ENCODE results near the gene WDR6. TPM values are rescaled to one million over a fixed set of nuclear protein-coding genes. Genes with fewer than 3 reads are reported as not detected.

WDR6 gene
- total RNA-seq, 1 experiment from 2014 or later = 88.5 TPM

GRCh38 chr3:48979451-48979850, 27.7 kb upstream of the WDR6 start:
- no peak overlapping the region for H3K27ac ChIP-seq (ENCODE audit: low read depth, low read length, poor library complexity, severe bottlenecking)
- H3K36me3 ChIP-seq (ENCODE audit: insufficient read depth, low read length, poor library complexity, severe bottlenecking) = peaks cover 5% of the 10 kb centered on the region
- no peaks in the 10 kb centered on the region for H3K9me3 ChIP-seq (ENCODE audit: low read depth, low read length, poor library complexity, severe bottlenecking)
- intact Hi-C loops (cut with micrococcal nuclease; ENCODE audit: unreplicated experiment) = no loop called here
- H3K4me1 ChIP-seq (ENCODE audit: insufficient read depth, low read length, poor library complexity, severe bottlenecking) = no peaks in the 10 kb centered on the region
- ChIA-PET POLR2A (ENCODE audit: low non-redundant PET) (no interaction called here), CTCF (no interaction called here)
- TF ChIP-seq EZH2 (IDR thresholded peaks at IDR 0.05; ENCODE audit: borderline replicate concordance, low read depth, low read length, poor library complexity, severe bottlenecking) = no peak
- TF ChIP-seq, protein P1, sequence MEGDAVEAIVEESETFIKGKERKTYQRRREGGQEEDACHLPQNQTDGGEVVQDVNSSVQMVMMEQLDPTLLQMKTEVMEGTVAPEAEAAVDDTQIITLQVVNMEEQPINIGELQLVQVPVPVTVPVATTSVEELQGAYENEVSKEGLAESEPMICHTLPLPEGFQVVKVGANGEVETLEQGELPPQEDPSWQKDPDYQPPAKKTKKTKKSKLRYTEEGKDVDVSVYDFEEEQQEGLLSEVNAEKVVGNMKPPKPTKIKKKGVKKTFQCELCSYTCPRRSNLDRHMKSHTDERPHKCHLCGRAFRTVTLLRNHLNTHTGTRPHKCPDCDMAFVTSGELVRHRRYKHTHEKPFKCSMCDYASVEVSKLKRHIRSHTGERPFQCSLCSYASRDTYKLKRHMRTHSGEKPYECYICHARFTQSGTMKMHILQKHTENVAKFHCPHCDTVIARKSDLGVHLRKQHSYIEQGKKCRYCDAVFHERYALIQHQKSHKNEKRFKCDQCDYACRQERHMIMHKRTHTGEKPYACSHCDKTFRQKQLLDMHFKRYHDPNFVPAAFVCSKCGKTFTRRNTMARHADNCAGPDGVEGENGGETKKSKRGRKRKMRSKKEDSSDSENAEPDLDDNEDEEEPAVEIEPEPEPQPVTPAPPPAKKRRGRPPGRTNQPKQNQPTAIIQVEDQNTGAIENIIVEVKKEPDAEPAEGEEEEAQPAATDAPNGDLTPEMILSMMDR (conservative IDR thresholded peaks at IDR 0.05; ENCODE audit: low read depth, low read length) = no peak
- BruUV-seq (replicated peaks) = no TSS peak
- H3K4me3 ChIP-seq (ENCODE audit: low read depth, low read length, poor library complexity, severe bottlenecking) = no peak overlapping the region
- H3K27me3 ChIP-seq (replicated peaks; ENCODE audit: insufficient read depth, low read depth, low read length, poor library complexity) = no peaks in the 10 kb centered on the region
- no peak for DNase-seq (ENCODE audit: low spot score)

DNA sequence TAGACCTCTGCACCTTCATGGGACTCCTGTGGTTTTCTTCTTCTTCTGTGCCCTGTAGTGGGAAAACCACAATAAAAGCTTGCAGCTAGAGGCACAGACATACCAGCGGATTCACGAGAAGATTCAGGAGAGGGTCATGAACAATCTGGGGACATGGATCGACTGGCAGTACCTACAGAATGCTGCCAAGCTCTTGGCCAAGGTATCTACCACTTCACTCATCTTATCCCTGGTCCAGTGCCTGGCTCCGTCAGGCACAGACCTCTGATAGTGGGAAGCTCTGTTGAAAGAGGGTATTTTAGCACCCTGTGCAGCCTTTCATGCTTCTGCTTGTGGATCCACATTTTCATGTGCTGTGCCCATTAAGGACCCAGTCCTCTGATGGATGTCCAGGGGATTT, 26.9 kb upstream of the WDR6 start:
- intact Hi-C loops (cut with micrococcal nuclease; ENCODE audit: unreplicated experiment) = no loop called here
- H3K36me3 ChIP-seq (ENCODE audit: insufficient read depth, low read length, poor library complexity, severe bottlenecking) = peaks cover 5% of the 10 kb centered on the region
- POLR2A ChIA-PET (ENCODE audit: low non-redundant PET) = no interaction called here

DNA sequence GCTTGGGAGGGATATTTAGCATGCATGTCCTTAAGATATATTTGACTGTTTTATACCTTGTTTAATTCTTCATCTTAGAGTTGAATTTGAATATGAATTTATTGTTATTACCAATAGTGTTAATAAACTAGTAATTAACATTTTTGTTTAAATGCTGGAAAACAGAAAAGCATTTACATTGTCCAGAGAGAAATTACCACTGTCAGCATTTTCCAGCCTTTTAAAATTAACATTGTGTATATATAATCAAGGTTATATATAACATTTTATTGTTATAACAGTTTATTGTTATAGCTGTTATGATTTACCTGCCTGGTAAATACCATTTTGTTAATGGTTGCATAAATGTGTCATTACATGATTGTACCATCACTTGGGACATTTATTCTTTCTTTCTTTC, 25.2 kb upstream of the WDR6 start:
- CTCF ChIA-PET = no interaction called here
- Histone ChIP-seq H3K27ac (ENCODE audit: low read depth, low read length, poor library complexity, severe bottlenecking) (no peak overlapping the region), H3K36me3 (ENCODE audit: insufficient read depth, low read length, poor library complexity, severe bottlenecking) (peaks cover 5% of the 10 kb centered on the region), H3K4me3 (ENCODE audit: low read depth, low read length, poor library complexity, severe bottlenecking) (no peak overlapping the region), H3K9me3 (ENCODE audit: low read depth, low read length, poor library complexity, severe bottlenecking) (no peaks in the 10 kb centered on the region), H3K4me1 (ENCODE audit: insufficient read depth, low read length, poor library complexity, severe bottlenecking) (no peaks in the 10 kb centered on the region), H3K27me3 (replicated peaks; ENCODE audit: insufficient read depth, low read depth, low read length, poor library complexity) (no peaks in the 10 kb centered on the region)
- no peak for TF ChIP-seq EZH2 (IDR thresholded peaks at IDR 0.05; ENCODE audit: borderline replicate concordance, low read depth, low read length, poor library complexity, severe bottlenecking)
- TF ChIP-seq, protein P1 (conservative IDR thresholded peaks at IDR 0.05; ENCODE audit: low read depth, low read length) = no peak
- POLR2A ChIA-PET (ENCODE audit: low non-redundant PET) = no interaction called here
- BruUV-seq (replicated peaks) = no TSS peak
- intact Hi-C loops (cut with micrococcal nuclease; ENCODE audit: unreplicated experiment) = no loop called here
- DNase-seq (ENCODE audit: low spot score) = no peak

More for the DNA sequence above, 26.9 kb upstream of the WDR6 start:
- Histone ChIP-seq H3K4me1 (ENCODE audit: insufficient read depth, low read length, poor library complexity, severe bottlenecking) (no peaks in the 10 kb centered on the region), H3K27ac (ENCODE audit: low read depth, low read length, poor library complexity, severe bottlenecking) (no peak overlapping the region), H3K27me3 (replicated peaks; ENCODE audit: insufficient read depth, low read depth, low read length, poor library complexity) (no peaks in the 10 kb centered on the region), H3K4me3 (ENCODE audit: low read depth, low read length, poor library complexity, severe bottlenecking) (no peak overlapping the region), H3K9me3 (ENCODE audit: low read depth, low read length, poor library complexity, severe bottlenecking) (no peaks in the 10 kb centered on the region)
- no TSS peak for BruUV-seq (replicated peaks)
- CTCF ChIA-PET = no interaction called here
- no peak for DNase-seq (ENCODE audit: low spot score)
- TF ChIP-seq EZH2 (IDR thresholded peaks at IDR 0.05; ENCODE audit: borderline replicate concordance, low read depth, low read length, poor library complexity, severe bottlenecking) = no peak
- TF ChIP-seq, protein P1 (conservative IDR thresholded peaks at IDR 0.05; ENCODE audit: low read depth, low read length) = no peak

Data from A673 (cell line).